ENCODE measurements around the gene RBMS3. TPM values are rescaled to one million over a fixed set of nuclear protein-coding genes. Genes with fewer than 3 reads are reported as not detected.

RBMS3 gene
- total RNA-seq, 1 experiment from 2014 or later: 8.7 TPM

GRCh38 chr3:29370476-29371420 is 89.9 kb downstream of the RBMS3 start:
- no peaks in the 10 kb centered on the region for H3K36me3 Mint-ChIP-seq
- ATAC-seq: no peak
- H3K9me3 Mint-ChIP-seq: no peaks in the 10 kb centered on the region

GRCh38 chr3:29373131-29373680 is 92.3 kb downstream of the RBMS3 start:
- ATAC-seq: no peak
- H3K4me1 Mint-ChIP-seq: peaks cover 6% of the 10 kb centered on the region

More at GRCh38 chr3:29370476-29371420, 89.9 kb downstream of the RBMS3 start:
- CTCF ChIA-PET: no interaction called here
- TF ChIP-seq SOX15 (CRISPR knock-in tag; IDR thresholded peaks at IDR 0.05) (no peak), IRF2 (CRISPR knock-in tag; IDR thresholded peaks at IDR 0.05; ENCODE audit: borderline replicate concordance, low read depth) (no peak), USF1 (CRISPR knock-in tag; IDR thresholded peaks at IDR 0.05) (no peak)
- Mint-ChIP-seq H3K27ac (no peak overlapping the region), H3K4me3 (no peak overlapping the region), H3K27me3 (ENCODE audit: low read depth) (no peaks in the 10 kb centered on the region), H3K4me1 (peaks cover 10% of the 10 kb centered on the region)
- DNase-seq (ENCODE audit: low spot score): no peak
- POLR2A ChIA-PET: no interaction called here

More at GRCh38 chr3:29373131-29373680, 92.3 kb downstream of the RBMS3 start:
- no peaks in the 10 kb centered on the region for H3K27me3 Mint-ChIP-seq (ENCODE audit: low read depth)
- peaks cover 3% of the 10 kb centered on the region; the same call in 1 of the 2 replicates for H3K9me3 Mint-ChIP-seq
- CTCF ChIA-PET: no interaction called here
- DNase-seq (ENCODE audit: low spot score): no peak
- H3K4me3 Mint-ChIP-seq: no peak overlapping the region
- POLR2A ChIA-PET: no interaction called here
- no peak for TF ChIP-seq MYBL2 (CRISPR knock-in tag; IDR thresholded peaks at IDR 0.05)
- no peak for TF ChIP-seq PRRX2 (CRISPR knock-in tag; IDR thresholded peaks at IDR 0.05)
- no peak for TF ChIP-seq MLX (CRISPR knock-in tag; IDR thresholded peaks at IDR 0.05)
- TF ChIP-seq MAX (CRISPR knock-in tag; IDR thresholded peaks at IDR 0.05): no peak
- TF ChIP-seq ZSCAN18 (CRISPR knock-in tag; IDR thresholded peaks at IDR 0.05): no peak
- TF ChIP-seq NR2C2 (CRISPR knock-in tag; IDR thresholded peaks at IDR 0.05): no peak
- TF ChIP-seq GABPB1 (CRISPR knock-in tag; IDR thresholded peaks at IDR 0.05): no peak
- TF ChIP-seq ZNF219 (CRISPR knock-in tag; IDR thresholded peaks at IDR 0.05; ENCODE audit: borderline replicate concordance): no peak
- no peak for TF ChIP-seq FOXJ3 (CRISPR knock-in tag; IDR thresholded peaks at IDR 0.05; ENCODE audit: borderline replicate concordance)
- no peak for TF ChIP-seq E2F4 (CRISPR knock-in tag; IDR thresholded peaks at IDR 0.05; ENCODE audit: borderline replicate concordance, low read depth)
- no peak for TF ChIP-seq JUN (CRISPR knock-in tag; IDR thresholded peaks at IDR 0.05)
- no peak for TF ChIP-seq SMAD4 (CRISPR knock-in tag; IDR thresholded peaks at IDR 0.05)
- TF ChIP-seq ATF1 (CRISPR knock-in tag; IDR thresholded peaks at IDR 0.05): no peak
- TF ChIP-seq ERG (CRISPR knock-in tag; IDR thresholded peaks at IDR 0.05): no peak
- no peak for TF ChIP-seq NFYB (CRISPR knock-in tag; conservative IDR thresholded peaks at IDR 0.05; ENCODE audit: low read depth)
- TF ChIP-seq PRDM15 (CRISPR knock-in tag; IDR thresholded peaks at IDR 0.05): no peak
- TF ChIP-seq NFATC4 (CRISPR knock-in tag; IDR thresholded peaks at IDR 0.05): no peak
- TF ChIP-seq SOX15 (CRISPR knock-in tag; IDR thresholded peaks at IDR 0.05): no peak
- no peak for TF ChIP-seq NFE2L1 (CRISPR knock-in tag; IDR thresholded peaks at IDR 0.05)
- no peak for TF ChIP-seq TEAD1 (CRISPR knock-in tag; IDR thresholded peaks at IDR 0.05)
- H3K27ac Mint-ChIP-seq: no peak overlapping the region
- H3K36me3 Mint-ChIP-seq: no peaks in the 10 kb centered on the region

Measured in WTC11 (cell line).